ENCODE measurements around the gene PGLYRP4. TPM values are rescaled to one million over a fixed set of nuclear protein-coding genes. Genes with fewer than 3 reads are reported as not detected.
A peak's percentile ranks its signal among the peaks of the same experiment; 100 is the strongest.
"Not testable (repeated sequence)": the region's sequence is repeated elsewhere in the genome, so short reads cannot be mapped to it uniquely, and the experiment has no call there.

Gene PGLYRP4
- polyA plus RNA-seq, 6 donors from 2014 or later = not detected

DNA sequence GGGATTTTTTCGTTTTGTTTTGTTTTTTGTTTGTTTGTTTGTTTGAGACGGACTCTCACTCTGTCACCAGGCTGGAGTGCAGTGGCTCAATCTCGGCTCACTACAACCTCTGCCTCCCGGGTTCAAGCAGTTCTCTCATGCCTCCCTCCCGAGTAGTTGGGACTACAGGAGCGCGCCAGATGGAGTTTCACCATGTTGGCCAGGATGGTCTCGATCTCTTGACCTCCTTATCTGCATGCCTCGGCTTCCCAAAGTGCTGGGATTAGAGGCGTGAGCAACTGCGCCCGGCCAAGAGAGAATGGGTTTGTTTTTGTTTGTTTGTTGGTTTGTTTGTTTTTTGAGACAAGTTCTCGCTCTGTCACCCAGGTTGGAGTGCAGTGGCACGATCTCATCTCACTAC is 1.6 kb downstream of the PGLYRP4 start:
- not testable (repeated sequence) for DNase-seq; ATAC-seq (ENCODE audit: low read depth in 2 of 2); H3K4me3 Mint-ChIP-seq; H3K9me3 Mint-ChIP-seq; H3K27ac Mint-ChIP-seq; H3K36me3 Mint-ChIP-seq
- H3K27me3 Mint-ChIP-seq = peaks cover 77 to 85% (median 82%) of the 10 kb centered on the region in 3 donors
- peaks cover 23 to 34% (median 23%) of the 10 kb centered on the region in 3 donors for H3K4me1 Mint-ChIP-seq

DNA sequence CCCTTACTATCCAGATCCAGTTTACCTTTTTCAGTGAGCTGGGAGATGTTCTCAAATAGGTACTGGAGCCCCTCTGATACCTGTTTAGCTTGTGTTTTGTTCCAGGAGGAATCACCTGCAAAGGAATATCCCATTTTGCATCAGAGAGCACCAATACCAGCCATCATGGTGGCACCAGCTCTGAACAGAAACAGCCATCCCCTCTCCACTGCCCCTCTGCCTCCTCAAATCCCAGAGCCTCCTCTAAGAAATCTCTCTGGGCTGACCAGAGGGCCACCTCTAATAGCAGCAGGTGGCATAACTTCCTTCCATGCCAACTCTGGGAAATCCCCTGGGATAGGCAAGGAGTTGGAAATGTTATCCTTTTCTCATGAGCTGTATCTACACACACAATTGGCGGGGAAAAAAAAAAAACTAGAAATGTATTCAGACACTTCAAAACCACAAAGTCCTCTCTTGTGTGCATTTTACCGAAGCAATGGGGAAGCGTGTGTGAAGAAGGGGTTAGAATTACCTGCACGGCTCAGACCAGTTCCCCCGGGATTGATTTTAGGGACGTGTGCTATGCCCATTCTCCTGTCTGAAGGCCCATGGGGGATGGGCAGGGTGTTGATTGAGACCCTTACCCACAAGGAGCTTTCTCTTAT is 2.4 kb downstream of the PGLYRP4 start:
- Mint-ChIP-seq H3K4me3 (peak overlapping the region in 3 of 8 donors; percentile 8 to 45 (median 19)), H3K36me3 (no peaks in the 10 kb centered on the region), H3K27ac (peak overlapping the region in 2 of 6 donors; percentile 0 to 60), H3K27me3 (peaks cover 83 to 93% (median 85%) of the 10 kb centered on the region in 3 donors), H3K9me3 (no peaks in the 10 kb centered on the region), H3K4me1 (peaks cover 23 to 34% (median 23%) of the 10 kb centered on the region in 3 donors)
- ATAC-seq (ENCODE audit: low read depth in 2 of 2) (peak; percentile 35 to 58), DNase-seq (no peak)

DNA sequence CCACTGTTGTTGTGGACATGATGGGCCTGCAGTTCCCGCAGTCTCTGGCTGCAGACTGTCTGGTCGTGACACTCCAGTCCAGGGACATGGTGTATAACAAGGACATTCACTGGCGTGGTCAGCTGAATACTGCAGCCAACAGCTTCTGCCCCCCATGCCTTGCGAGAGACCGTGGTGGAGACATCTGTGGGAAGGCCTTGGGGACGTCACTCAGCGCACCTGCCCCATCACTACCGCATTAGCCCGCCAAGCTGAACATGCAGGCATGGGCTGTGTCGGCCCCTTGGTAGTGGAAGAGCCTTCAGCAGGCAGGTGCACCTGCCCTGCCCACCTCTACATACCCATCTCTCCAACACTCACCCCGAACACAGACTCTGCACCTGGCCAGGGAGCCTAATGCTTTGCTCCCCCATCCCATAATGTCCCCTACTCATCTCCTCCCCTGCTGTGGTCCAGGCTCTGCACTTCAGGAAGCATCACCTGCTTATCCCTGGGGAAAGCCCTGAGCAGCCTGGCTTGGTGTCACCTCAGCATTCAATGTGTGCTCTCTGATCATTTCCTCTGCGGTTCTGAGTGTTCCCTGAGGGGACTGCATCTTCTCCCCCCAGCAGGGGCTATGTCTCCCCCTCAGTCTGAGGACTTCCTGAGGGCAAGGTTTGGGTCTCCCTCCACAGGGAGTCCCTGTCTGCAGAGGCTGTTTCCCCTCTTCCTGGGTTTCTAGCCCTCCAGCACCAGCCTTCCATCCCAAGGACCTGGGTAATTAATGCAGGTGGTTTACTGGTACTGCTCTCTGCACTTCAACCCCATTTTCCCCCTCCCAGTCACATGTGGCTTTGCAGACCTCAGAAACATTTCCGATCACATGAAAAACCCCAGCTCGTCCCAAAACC is 3.2 kb downstream of the PGLYRP4 start:
- Mint-ChIP-seq H3K4me3 (peak overlapping the region in 2 of 8 donors; percentile 8 to 49), H3K27me3 (peaks cover 82 to 94% (median 92%) of the 10 kb centered on the region in 3 donors), H3K4me1 (peaks cover 23 to 34% (median 23%) of the 10 kb centered on the region in 3 donors), H3K36me3 (no peaks in the 10 kb centered on the region), H3K9me3 (no peaks in the 10 kb centered on the region), H3K27ac (peak overlapping the region in 4 of 6 donors; percentile 0 to 60 (median 55))
- ATAC-seq (ENCODE audit: low read depth in 2 of 2) = peak in 1 of 2 donors; percentile 46
- DNase-seq = no peak

DNA sequence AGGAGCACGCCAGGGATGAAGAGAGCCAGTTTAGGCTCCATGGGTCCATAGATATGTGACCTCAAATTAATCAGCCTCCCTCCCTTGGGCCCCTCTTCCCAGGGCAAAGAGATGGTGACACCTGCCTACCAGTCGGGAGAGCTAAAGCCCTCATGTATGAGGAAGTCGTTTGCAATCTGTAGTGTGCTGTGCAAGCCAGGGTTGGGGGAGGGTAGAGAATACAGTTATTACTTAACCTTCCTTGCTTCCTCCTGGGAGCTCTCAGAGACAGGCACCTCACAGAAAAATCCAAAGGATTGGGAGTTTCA is 4.0 kb downstream of the PGLYRP4 start:
- no peak for DNase-seq
- no peak overlapping the region for H3K4me3 Mint-ChIP-seq
- H3K9me3 Mint-ChIP-seq = no peaks in the 10 kb centered on the region
- ATAC-seq (ENCODE audit: low read depth in 2 of 2) = no peak
- H3K27ac Mint-ChIP-seq = peak overlapping the region in 1 of 6 donors; percentile 37
- peaks cover 23 to 35% (median 23%) of the 10 kb centered on the region in 3 donors for H3K4me1 Mint-ChIP-seq
- H3K36me3 Mint-ChIP-seq = no peaks in the 10 kb centered on the region
- peaks cover 82 to 86% (median 85%) of the 10 kb centered on the region in 3 donors for H3K27me3 Mint-ChIP-seq

DNA sequence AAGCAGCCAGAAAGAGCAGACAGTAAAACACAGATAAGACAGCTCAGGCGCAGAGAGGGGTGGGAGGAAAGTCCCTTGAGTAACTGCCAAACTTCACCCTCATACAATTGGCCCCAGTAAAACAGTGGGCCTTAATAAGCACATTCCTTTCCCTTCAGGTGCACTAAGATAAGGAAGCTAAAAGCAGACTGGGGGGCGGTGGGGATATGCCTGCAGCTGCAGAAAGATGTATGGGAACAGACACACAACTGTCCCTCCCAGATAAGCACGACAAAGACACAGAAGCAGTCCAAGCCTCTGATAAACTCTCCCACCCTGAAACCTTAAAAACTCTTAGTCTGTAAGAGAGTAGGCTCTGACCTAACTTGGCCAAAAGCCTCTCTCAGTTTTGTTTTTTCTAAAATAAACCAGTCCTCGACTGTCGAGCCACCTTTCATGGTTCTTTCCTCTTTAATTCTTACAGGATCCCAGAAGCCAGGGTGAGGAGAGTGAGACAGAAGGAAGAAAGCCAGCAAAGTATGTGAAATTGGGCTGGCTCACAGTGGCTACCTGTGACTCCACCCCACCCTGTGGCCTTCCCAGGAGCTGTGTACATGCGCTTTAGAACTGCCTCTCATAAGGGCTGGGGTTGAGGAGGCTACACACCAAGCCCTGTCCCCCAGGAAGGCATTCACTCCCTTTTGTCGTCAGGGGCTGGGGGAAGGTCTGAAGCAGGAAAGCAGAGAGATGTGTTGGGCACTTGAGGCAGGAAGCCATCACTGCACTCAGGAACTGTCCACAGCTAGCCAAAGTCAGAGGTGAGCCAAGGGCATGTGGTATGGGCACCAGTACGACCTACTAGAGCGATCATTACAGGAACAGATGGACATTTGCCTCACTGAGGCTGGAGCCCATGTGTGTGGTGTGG is 4.6 kb downstream of the PGLYRP4 start:
- Mint-ChIP-seq H3K27me3 (peaks cover 81 to 84% (median 82%) of the 10 kb centered on the region in 3 donors), H3K36me3 (peaks cover 0 to under 1% of the 10 kb centered on the region in 2 donors), H3K27ac (no peak overlapping the region), H3K4me1 (peaks cover 23 to 36% (median 23%) of the 10 kb centered on the region in 3 donors), H3K4me3 (no peak overlapping the region), H3K9me3 (no peaks in the 10 kb centered on the region)
- ATAC-seq (ENCODE audit: low read depth in 2 of 2) = no peak
- DNase-seq = no peak

DNA sequence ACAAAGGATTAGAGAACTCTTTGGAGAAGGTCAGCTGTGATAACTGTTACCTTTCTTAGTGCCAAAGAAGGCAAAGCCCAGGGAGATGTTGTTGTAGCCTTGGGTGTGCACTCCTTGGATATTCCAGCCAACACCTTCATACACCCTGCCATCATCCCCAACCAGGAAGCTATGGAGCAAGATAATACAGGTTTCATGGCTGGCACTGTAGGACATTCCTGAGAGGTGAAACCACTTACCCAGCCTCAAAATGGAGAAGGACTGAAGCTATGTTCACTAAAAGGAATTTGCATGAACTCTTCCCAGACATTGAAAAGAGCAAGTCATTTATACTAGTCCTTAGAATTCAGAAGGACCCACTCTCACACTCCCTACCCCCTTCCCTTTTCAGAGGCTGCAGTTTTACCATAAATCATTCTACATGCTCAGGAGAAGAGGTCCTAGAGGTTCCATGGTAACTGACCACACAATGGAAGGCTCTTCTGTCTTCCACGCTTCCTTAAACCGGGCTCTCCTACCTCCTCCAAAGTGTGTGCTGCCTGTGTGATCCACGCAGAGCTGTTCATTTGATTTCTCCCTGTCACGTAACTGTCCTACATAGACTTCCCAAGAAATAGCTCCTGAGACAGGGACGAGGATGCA is 5.5 kb downstream of the PGLYRP4 start:
- Mint-ChIP-seq H3K4me3 (no peak overlapping the region), H3K9me3 (peaks cover 0 to 5% (median 0%) of the 10 kb centered on the region in 7 donors), H3K27ac (no peak overlapping the region), H3K4me1 (peaks cover 23 to 36% (median 23%) of the 10 kb centered on the region in 3 donors), H3K36me3 (peaks cover 0 to 9% of the 10 kb centered on the region in 2 donors), H3K27me3 (peaks cover 81 to 84% (median 82%) of the 10 kb centered on the region in 3 donors)
- ATAC-seq (ENCODE audit: low read depth in 2 of 2) (no peak), DNase-seq (no peak)

DNA sequence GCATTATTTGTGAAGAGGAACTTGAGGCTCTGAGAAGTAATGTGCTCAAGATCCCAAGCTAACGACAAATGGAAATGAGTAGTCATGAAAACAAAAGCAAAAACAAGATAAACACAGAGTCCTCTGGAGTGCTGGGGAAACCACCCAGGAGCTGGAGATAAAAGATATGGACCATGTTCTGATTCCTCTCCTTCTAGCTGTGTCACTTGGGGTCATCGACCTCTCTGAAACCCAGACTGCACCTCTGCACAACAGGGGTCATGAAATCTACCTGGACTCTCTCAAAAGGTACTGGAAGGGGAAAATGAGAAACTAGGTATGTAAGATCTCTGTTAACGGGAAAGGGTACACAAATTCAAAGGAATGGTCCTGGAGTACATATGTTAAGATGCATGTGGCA is 6.5 kb downstream of the PGLYRP4 start:
- ATAC-seq (ENCODE audit: low read depth in 2 of 2) (no peak), DNase-seq (no peak)
- peaks cover 0 to 5% (median 0%) of the 10 kb centered on the region in 7 donors for H3K9me3 Mint-ChIP-seq
- H3K4me3 Mint-ChIP-seq = no peak overlapping the region
- peaks cover 23 to 36% (median 23%) of the 10 kb centered on the region in 3 donors for H3K4me1 Mint-ChIP-seq
- H3K27me3 Mint-ChIP-seq = peaks cover 80 to 88% (median 81%) of the 10 kb centered on the region in 3 donors
- peaks cover 0 to 11% of the 10 kb centered on the region in 2 donors for H3K36me3 Mint-ChIP-seq
- H3K27ac Mint-ChIP-seq = no peak overlapping the region

DNA sequence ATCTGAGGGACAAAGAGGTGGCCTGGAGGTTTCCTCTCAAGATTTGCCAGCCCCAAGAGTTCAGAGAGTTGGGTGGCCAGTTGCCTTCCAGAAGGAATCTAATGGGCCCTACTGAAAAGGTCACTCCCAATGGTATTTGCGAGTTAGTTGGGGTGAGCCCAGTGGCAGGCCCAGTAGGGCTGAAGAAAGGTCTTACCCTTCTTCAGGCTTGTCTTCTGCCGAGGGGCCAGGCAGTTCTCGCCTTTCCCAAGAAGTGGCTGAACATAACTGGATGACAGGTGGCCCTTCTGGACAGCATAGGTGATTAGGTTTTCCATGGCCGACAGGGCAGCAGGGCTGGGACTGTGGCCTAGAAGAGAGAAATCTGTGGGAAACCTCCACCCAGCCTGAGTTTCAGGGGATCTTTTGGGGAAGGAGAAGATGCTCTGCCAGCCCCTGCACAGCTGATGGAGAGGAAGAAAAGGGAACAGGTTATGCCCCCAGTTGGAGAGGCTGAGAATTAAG is 7.2 kb downstream of the PGLYRP4 start:
- Mint-ChIP-seq H3K27me3 (peaks cover 79 to 88% (median 84%) of the 10 kb centered on the region in 3 donors), H3K4me3 (no peak overlapping the region), H3K36me3 (peaks cover 0 to 11% of the 10 kb centered on the region in 2 donors), H3K9me3 (peaks cover 0 to 5% (median 0%) of the 10 kb centered on the region in 7 donors), H3K4me1 (peaks cover 19 to 33% (median 20%) of the 10 kb centered on the region in 3 donors), H3K27ac (no peak overlapping the region)
- DNase-seq = no peak
- no peak for ATAC-seq (ENCODE audit: low read depth in 2 of 2)

DNA sequence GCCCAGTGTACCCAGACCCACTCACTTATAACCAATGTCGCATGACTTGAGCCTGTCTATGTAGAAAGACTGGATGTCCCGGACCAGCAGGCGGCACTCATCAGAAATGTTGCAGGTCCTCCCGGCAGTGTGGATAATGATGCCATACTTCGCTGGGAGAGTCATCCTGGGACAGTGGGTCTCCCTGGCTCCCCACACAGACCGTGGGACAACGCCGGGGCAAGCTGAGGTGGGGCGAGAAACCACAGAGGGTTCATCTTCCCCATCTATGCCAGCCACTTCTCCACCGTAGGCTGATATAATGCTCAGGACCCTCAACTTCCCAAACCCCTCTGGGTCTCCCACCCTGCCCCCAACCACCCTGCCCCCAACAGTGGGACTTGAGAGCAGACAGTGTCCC is 8.3 kb downstream of the PGLYRP4 start:
- Mint-ChIP-seq H3K36me3 (peaks cover 0 to 11% of the 10 kb centered on the region in 2 donors), H3K4me3 (peak overlapping the region in 1 of 8 donors; percentile 4), H3K27ac (no peak overlapping the region), H3K4me1 (peaks cover 8 to 22% (median 9%) of the 10 kb centered on the region in 3 donors), H3K27me3 (peaks cover 75 to 88% (median 81%) of the 10 kb centered on the region in 3 donors), H3K9me3 (peaks cover 0 to 5% (median 0%) of the 10 kb centered on the region in 7 donors)
- ATAC-seq (ENCODE audit: low read depth in 2 of 2) (no peak), DNase-seq (no peak)

DNA sequence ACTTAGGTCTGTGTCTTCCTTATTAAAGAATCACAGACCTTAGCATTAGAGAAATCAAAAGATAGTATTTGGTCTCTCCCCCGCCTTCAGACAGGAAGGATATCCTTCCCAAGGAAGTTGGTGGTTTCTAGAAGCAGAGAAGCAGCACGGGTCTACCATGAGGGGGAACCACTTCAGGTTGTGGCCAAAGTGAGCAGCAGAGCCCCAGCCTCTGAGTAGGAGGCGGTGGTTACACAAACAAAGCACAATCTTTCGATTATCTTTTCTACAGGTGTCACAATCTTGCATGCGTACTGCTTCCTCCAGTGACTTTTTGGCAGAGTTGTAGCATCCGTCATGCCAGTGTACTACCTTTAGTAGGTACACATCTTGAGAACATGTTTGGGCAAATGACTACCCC is 8.8 kb downstream of the PGLYRP4 start:
- Mint-ChIP-seq H3K4me1 (peaks cover 6 to 16% (median 7%) of the 10 kb centered on the region in 3 donors), H3K9me3 (peaks cover 0 to 5% (median 0%) of the 10 kb centered on the region in 7 donors), H3K4me3 (no peak overlapping the region), H3K27ac (no peak overlapping the region), H3K27me3 (peaks cover 72 to 83% (median 77%) of the 10 kb centered on the region in 3 donors), H3K36me3 (peaks cover 0 to 11% of the 10 kb centered on the region in 2 donors)
- DNase-seq = no peak
- no peak for ATAC-seq (ENCODE audit: low read depth in 2 of 2)

DNA sequence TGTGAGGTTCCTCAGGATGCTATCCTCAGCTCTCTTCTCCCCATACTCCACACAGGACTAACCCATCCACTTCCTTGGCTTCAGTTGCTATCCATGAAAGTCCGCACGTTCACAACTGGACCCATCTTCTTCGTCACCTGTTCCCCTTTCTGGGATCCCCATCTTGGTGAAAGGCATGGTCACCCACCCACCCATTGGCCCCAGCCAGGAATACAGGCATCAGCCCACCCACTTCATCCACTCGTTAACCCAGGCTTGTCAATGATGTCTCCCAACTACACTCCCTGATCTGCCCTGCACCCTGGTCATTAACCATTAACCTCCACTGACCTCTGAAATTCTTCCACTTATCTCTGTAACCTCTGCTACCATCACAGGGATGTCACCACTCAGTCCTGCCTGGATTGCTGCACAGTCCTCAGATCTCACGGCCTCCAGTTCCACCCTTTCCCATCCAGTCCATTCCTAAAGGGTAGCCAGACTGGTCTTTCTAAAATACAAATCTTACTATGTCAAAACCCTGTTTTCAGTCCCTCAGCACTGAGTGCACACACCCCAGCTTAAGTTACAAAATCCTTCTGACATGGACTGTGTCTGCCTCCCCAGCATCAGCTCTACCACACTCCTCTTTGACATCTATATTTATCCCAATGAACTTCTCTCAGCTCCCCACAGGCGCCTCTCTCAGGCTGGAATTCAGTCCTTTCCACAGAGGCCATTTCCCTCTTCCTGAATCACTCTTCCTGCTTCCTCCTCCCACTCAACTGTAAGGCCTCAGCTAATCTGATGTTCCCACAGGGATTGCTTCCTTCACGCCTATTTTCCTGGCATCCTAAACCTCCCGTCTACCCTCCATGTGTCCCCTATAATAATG is 10.4 kb downstream of the PGLYRP4 start:
- H3K27me3 Mint-ChIP-seq = peaks cover 63 to 72% (median 64%) of the 10 kb centered on the region in 3 donors
- no peak overlapping the region for H3K27ac Mint-ChIP-seq
- H3K9me3 Mint-ChIP-seq = peaks cover 0 to 7% (median 2%) of the 10 kb centered on the region in 7 donors
- ATAC-seq (ENCODE audit: low read depth in 2 of 2) (no peak), DNase-seq (no peak)
- H3K4me1 Mint-ChIP-seq = peaks cover 0 to 2% (median 0%) of the 10 kb centered on the region in 3 donors
- H3K4me3 Mint-ChIP-seq = no peak overlapping the region
- H3K36me3 Mint-ChIP-seq = peaks cover 0 to 11% of the 10 kb centered on the region in 2 donors
